Endothelial cell of umbilical vein (primary cell): ENCODE results near the gene CEP164. TPM values are rescaled to one million over a fixed set of nuclear protein-coding genes. Genes with fewer than 3 reads are reported as not detected.

Experiments
- BruUV-seq: library from RNA; stranded (reverse); fragments of 400-500 nt; replicated peaks from 2 replicates; lab custom pipeline; 2021; lab: Mats Ljungman, UMichigan
- CTCF ChIA-PET: fragments of 300-600, 350-600 bp; sonication (Branson Sonifier 250); formaldehyde crosslinking; loops from one replicate; lab custom pipeline; 2021; ENCODE audit warnings: antibody characterized with exemption, inconsistent platforms; lab: Charles Lee
- POLR2A ChIA-PET: fragments of 300-600, 350-600 bp; sonication (Branson Sonifier 250); formaldehyde crosslinking; loops from one replicate; lab custom pipeline; 2021; ENCODE audit warnings: antibody characterized with exemption, inconsistent platforms; lab: Charles Lee
- DNase-seq: peaks from one replicate; pipeline ENCODE4 v3.0.0-alpha.2; 2011; ENCODE audit warnings: low read depth, low spot score
- FAIRE-seq: peaks from 2 replicates; lab custom pipeline; 2011; peaks lifted over from hg19 to GRCh38; lab: Jason Lieb, UNC
- H2AFZ ChIP-seq: 2 replicates; pipeline ENCODE4 v1.6.0; 2012; ENCODE audit warnings: low read depth, low read length, control low read depth, inconsistent platforms
- H3K27ac ChIP-seq: 2 replicates; pipeline ENCODE4 v1.5.1; 2011; ENCODE audit warnings: low read depth, mild to moderate bottlenecking, control low read depth, low read length, moderate library complexity; ENCODE audit not compliant: insufficient read depth
- H3K27me3 ChIP-seq, 2 experiments: 2 replicates each; pipeline versions ENCODE4 v1.6.0 to v1.6.1; 2011; ENCODE audit warnings: low read length in 2 of 2, mixed read lengths in 1 of 2; ENCODE audit not compliant: control insufficient read depth in 2 of 2, insufficient read depth in 2 of 2
- H3K36me3 ChIP-seq, 2 experiments: 2 replicates in 1 of 2; 3 replicates in 1 of 2; pipeline ENCODE4 v1.5.1; 2011; ENCODE audit warnings: low read length in 2 of 2, mild to moderate bottlenecking in 1 of 2, moderate library complexity in 1 of 2; ENCODE audit not compliant: control insufficient read depth in 2 of 2, insufficient read depth in 2 of 2; ENCODE audit errors: extremely low read depth in 1 of 2
- H3K4me1 ChIP-seq: 3 replicates; pipeline ENCODE4 v1.5.1; 2011; ENCODE audit warnings: mild to moderate bottlenecking, low read length; ENCODE audit not compliant: control insufficient read depth, insufficient read depth; ENCODE audit errors: extremely low read depth
- H3K4me2 ChIP-seq: 2 replicates; pipeline ENCODE4 v1.6.1; 2011; ENCODE audit warnings: low read length, control low read depth, mixed read lengths; ENCODE audit not compliant: insufficient read depth
- H3K4me3 ChIP-seq, 3 experiments: fragments of 200-600 bp in 1 of 3; sonication (generic), shearing (Covaris generic) in 1 of 3; replicated peaks in 1 of 3; 2 replicates each; pipeline ENCODE4 v1.5.1; 2011 to 2016; ENCODE audit warnings: control low read depth in 3 of 3, low read length in 3 of 3, mild to moderate bottlenecking in 2 of 3, inconsistent platforms in 1 of 3, low read depth in 1 of 3, moderate library complexity in 1 of 3; ENCODE audit not compliant: insufficient read depth in 1 of 3
- H3K79me2 ChIP-seq: 2 replicates; pipeline ENCODE4 v1.6.0; 2012; ENCODE audit warnings: low read length, inconsistent platforms; ENCODE audit not compliant: control insufficient read depth, insufficient read depth
- H3K9ac ChIP-seq: replicated peaks from 2 replicates; pipeline ENCODE3; 2011; ENCODE audit warnings: low read length, control low read depth; ENCODE audit not compliant: insufficient read depth; ENCODE audit errors: extremely low read depth
- H3K9me1 ChIP-seq: replicated peaks from 3 replicates; pipeline ENCODE4 v1.6.0; 2011; ENCODE audit warnings: mild to moderate bottlenecking, low read length; ENCODE audit not compliant: control insufficient read depth, insufficient read depth; ENCODE audit errors: extremely low read depth
- H3K9me3 ChIP-seq: replicated peaks from 2 replicates; pipeline ENCODE4 v1.5.1; 2012; ENCODE audit warnings: low read length, inconsistent platforms; ENCODE audit not compliant: control insufficient read depth, insufficient read depth
- H4K20me1 ChIP-seq: replicated peaks from 2 replicates; pipeline ENCODE3; 2011; ENCODE audit warnings: mild to moderate bottlenecking, low read length; ENCODE audit not compliant: control insufficient read depth, insufficient read depth; ENCODE audit errors: extremely low read depth
- CTCF ChIP-seq, 2 donors: IDR thresholded peaks; 1 replicate in 1 of 2; 2 replicates in 1 of 2; pipeline ENCODE4 v1.5.1; 2011; ENCODE audit warnings: low read length in 2 of 2, mild to moderate bottlenecking in 2 of 2, moderate library complexity in 2 of 2, control low read depth in 1 of 2, inconsistent platforms in 1 of 2, low read depth in 1 of 2; ENCODE audit not compliant: insufficient read depth in 1 of 2; ENCODE audit errors: extremely low read depth in 1 of 2
- EZH2 ChIP-seq: IDR thresholded peaks from 2 replicates; pipeline ENCODE4 v1.6.1; 2012; ENCODE audit warnings: borderline replicate concordance, low read depth, mild to moderate bottlenecking, moderate library complexity, low read length, inconsistent platforms; ENCODE audit not compliant: severe bottlenecking
- FOS ChIP-seq: IDR thresholded peaks from 2 replicates; pipeline ENCODE4 v1.6.1; 2011; ENCODE audit warnings: mild to moderate bottlenecking, low read length, moderate library complexity, borderline replicate concordance; ENCODE audit not compliant: insufficient read depth
- GATA2 ChIP-seq: IDR thresholded peaks from 2 replicates; pipeline ENCODE4 v1.7.0; 2011; ENCODE audit warnings: low read depth, mild to moderate bottlenecking, moderate library complexity, mixed read lengths, low read length; ENCODE audit not compliant: insufficient read length, insufficient read depth
- MAX ChIP-seq: IDR thresholded peaks from 2 replicates; pipeline ENCODE4 v1.6.1; 2011; ENCODE audit not compliant: insufficient read depth, insufficient read length
- MYC ChIP-seq: IDR thresholded peaks from one replicate; pipeline ENCODE4 v1.6.1; 2011; ENCODE audit warnings: mild to moderate bottlenecking, low read depth, low read length
- dilution Hi-C: fragments of 300-500 bp; cut with MboI; formaldehyde crosslinking; loops from one replicate; pipeline ENCODE4 v1.15.0; 2019; ENCODE audit warnings: low sequenced_read_pairs; ENCODE audit not compliant: extremely low pct_ligation_motif_present
- intact Hi-C: fragments of 100-400 bp; cut with micrococcal nuclease; formaldehyde crosslinking; loops from one replicate; pipeline ENCODE4 v1.10.0; 2022
- polyA plus RNA-seq, 4 experiments: library from polyadenylated mRNA; depleted of rRNA in 3 of 4; stranded (reverse) in 3 of 4; unstranded in 1 of 4; fragments of >200 nt; gene quantifications; 2 replicates each; pipeline versions ENCODE4 v1.2.1 to v1.2.3, GENCODE V29; 2011 to 2012; ENCODE audit warnings: missing spikeins in 1 of 4
- total RNA-seq: library from RNA; stranded (reverse); gene quantifications from 2 replicates; pipeline ENCODE4 v1.2.3, GENCODE V29; 2021

Gene CEP164
- total and polyA plus RNA-seq, 2 donors (not counting 3 experiments of a cell fraction or from before 2014, with no cell fraction given), result 22.7 to 48.4 TPM

GRCh38 chr11:117428186-117428855 is 100.7 kb downstream of the CEP164 start:
- no peaks in the 10 kb centered on the region for H3K4me1 ChIP-seq
- H3K9ac ChIP-seq, result no peak overlapping the region
- H3K9me1 ChIP-seq, result no peaks in the 10 kb centered on the region
- intact Hi-C loops, result no loop called here
- H4K20me1 ChIP-seq, result no peaks in the 10 kb centered on the region
- no peaks in the 10 kb centered on the region for H3K79me2 ChIP-seq
- no peak for FAIRE-seq
- H3K27ac ChIP-seq, result no peak overlapping the region
- no peak overlapping the region for H2AFZ ChIP-seq
- H3K36me3 ChIP-seq, result no peaks in the 10 kb centered on the region
- no peak overlapping the region for H3K4me3 ChIP-seq
- no peak for TF ChIP-seq MAX
- TF ChIP-seq MYC, result no peak
- TF ChIP-seq CTCF (IDR thresholded peaks at IDR 0.05; ENCODE audit: extremely low read depth in 1 of 2, insufficient read depth in 1 of 2, low read depth in 1 of 2, low read length in 2 of 2), result no peak
- TF ChIP-seq EZH2, result no peak
- no peak for TF ChIP-seq FOS
- TF ChIP-seq GATA2, result no peak
- H3K4me2 ChIP-seq, result no peak overlapping the region
- POLR2A ChIA-PET, result no interaction called here
- DNase-seq, result no peak
- H3K9me3 ChIP-seq, result no peaks in the 10 kb centered on the region
- CTCF ChIA-PET, result interaction anchor here (1.7 to 5.7 kb wide), 3 partner anchors 192 to 518 kb away, joined by 3 to 133 read pairs (median 118); no protein-coding TSS in a partner anchor
- no TSS peak for BruUV-seq
- dilution Hi-C loops, result no loop called here
- no peaks in the 10 kb centered on the region for H3K27me3 ChIP-seq
